ENCODE data around the gene ARIH2. TPM values are rescaled to one million over a fixed set of nuclear protein-coding genes. Genes with fewer than 3 reads are reported as not detected.
A peak's percentile ranks its signal among the peaks of the same experiment; 100 is the strongest.

The ARIH2 gene
- polyA plus RNA-seq, 1 donor, result 78.4 TPM

- no peak for DNase-seq
- Histone ChIP-seq H3K9me3 (ENCODE audit: control insufficient read depth, low read depth, low read length) (no peaks in the 10 kb centered on the region), H3K4me1 (ENCODE audit: control insufficient read depth, insufficient read depth, low read length) (peaks cover 17% of the 10 kb centered on the region), H3K27me3 (ENCODE audit: control insufficient read depth, insufficient read depth, low read length) (no peaks in the 10 kb centered on the region), H3K27ac (ENCODE audit: low read length) (peak overlapping the region; percentile 96), H3K4me3 (ENCODE audit: low read length) (peak overlapping the region; percentile 83), H3K36me3 (ENCODE audit: control insufficient read depth, insufficient read depth, low read length) (peaks cover 20% of the 10 kb centered on the region)
- WGBS (ENCODE audit: insufficient coverage, low lambda C conversion rate), result no CpG with 5 or more reads among the region's 21 CpGs
Measured at GRCh38 chr3:48989126-48989795, 70.6 kb downstream of the ARIH2 start.

DNA sequence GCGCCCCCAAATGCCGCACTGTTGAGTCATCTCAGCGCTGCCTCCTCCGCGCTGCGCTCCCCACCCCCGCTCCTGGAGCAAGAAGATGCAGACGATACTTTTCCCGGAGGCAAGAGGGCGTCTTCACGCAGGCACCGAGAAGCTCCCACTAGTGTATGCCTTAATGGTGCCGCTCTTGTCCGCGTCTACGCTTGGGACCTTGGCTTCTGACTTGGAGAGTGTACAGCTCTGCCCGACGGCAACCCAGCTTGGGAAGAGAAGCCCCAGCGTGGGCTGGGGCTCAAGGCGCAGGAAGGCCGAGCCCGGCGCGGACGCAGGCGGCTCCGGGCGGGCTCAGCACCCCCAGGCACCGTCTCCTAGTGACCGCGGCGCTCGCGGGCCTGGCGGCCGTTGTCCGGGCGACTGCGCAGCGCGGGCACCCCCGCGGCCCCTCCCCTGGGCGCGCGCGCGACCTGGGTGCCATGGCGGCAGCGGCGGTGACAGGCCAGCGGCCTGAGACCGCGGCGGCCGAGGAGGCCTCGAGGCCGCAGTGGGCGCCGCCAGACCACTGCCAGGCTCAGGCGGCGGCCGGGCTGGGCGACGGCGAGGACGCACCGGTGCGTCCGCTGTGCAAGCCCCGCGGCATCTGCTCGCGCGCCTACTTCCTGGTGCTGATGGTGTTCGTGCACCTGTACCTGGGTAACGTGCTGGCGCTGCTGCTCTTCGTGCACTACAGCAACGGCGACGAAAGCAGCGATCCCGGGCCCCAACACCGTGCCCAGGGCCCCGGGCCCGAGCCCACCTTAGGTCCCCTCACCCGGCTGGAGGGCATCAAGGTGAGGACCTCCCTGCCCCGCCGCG is 71.4 kb downstream of the ARIH2 start, which contains the start of gene P4HTM:
P4HTM (plus strand) TSS at position 446 of the 840 bp plus-strand sequence; CDS start at position 462, 16 bp downstream.
- Histone ChIP-seq H3K4me1 (ENCODE audit: control insufficient read depth, insufficient read depth, low read length) (peaks cover 15% of the 10 kb centered on the region), H3K27ac (ENCODE audit: low read length) (peak within 1 kb of the TSS; percentile 96), H3K9me3 (ENCODE audit: control insufficient read depth, low read depth, low read length) (no peaks in the 10 kb centered on the region), H3K36me3 (ENCODE audit: control insufficient read depth, insufficient read depth, low read length) (peaks cover 17% of the 10 kb centered on the region), H3K4me3 (ENCODE audit: low read length) (peak within 1 kb of the TSS; percentile 87), H3K27me3 (ENCODE audit: control insufficient read depth, insufficient read depth, low read length) (no peaks in the 10 kb centered on the region)
- DNase-seq, result peak; percentile 88 to 93
- WGBS (ENCODE audit: insufficient coverage, low lambda C conversion rate), result no CpG with 5 or more reads among the region's 91 CpGs

- DNase-seq, result peak in 1 of 2 donors; percentile 61
- peak overlapping the region; percentile 79 for H3K27ac ChIP-seq (ENCODE audit: low read length)
- WGBS (ENCODE audit: insufficient coverage, low lambda C conversion rate), result no CpG with 5 or more reads among the region's 40 CpGs
- no peaks in the 10 kb centered on the region for H3K9me3 ChIP-seq (ENCODE audit: control insufficient read depth, low read depth, low read length)
- peaks cover 15% of the 10 kb centered on the region for H3K4me1 ChIP-seq (ENCODE audit: control insufficient read depth, insufficient read depth, low read length)
- H3K4me3 ChIP-seq (ENCODE audit: low read length), result peak overlapping the region; percentile 87
- peaks cover 16% of the 10 kb centered on the region for H3K36me3 ChIP-seq (ENCODE audit: control insufficient read depth, insufficient read depth, low read length)
- H3K27me3 ChIP-seq (ENCODE audit: control insufficient read depth, insufficient read depth, low read length), result no peaks in the 10 kb centered on the region
Measured at GRCh38 chr3:48990636-48991469, 72.2 kb downstream of the ARIH2 start.

DNA sequence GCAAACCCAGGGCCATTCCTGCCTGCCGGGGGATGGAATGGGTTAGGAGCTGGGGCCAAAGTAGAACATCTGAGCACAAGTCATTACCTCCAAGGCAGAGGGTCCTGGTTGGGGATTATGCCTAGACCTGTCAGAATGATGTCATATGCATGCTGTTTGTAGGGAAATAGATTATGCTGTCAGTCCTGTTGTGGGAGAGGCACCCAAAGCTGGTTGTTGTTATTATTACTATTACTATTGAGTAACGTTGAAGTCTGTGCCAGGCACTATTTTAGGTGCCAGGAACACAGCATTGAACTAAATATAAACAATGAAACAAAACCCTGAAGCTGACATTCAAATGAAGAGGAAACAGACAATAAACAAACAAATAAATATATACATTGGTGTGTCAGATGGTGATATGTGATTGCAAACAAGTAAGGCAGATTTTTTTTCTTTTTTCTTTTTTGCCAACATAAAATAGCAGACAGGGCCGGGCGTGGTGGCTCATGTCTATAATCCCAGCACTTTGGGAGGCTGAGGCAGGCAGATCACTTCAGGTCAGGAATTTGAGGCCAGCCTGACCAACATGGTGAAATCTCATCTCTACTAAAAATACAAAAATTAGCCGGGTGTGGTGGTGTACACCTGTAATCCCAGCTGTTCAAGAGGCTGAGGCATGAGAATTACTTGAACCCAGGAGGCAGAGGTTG is 73.4 kb downstream of the ARIH2 start:
- Histone ChIP-seq H3K4me1 (ENCODE audit: control insufficient read depth, insufficient read depth, low read length) (peaks cover 15% of the 10 kb centered on the region), H3K27me3 (ENCODE audit: control insufficient read depth, insufficient read depth, low read length) (no peaks in the 10 kb centered on the region), H3K36me3 (ENCODE audit: control insufficient read depth, insufficient read depth, low read length) (peaks cover 17% of the 10 kb centered on the region), H3K9me3 (ENCODE audit: control insufficient read depth, low read depth, low read length) (no peaks in the 10 kb centered on the region), H3K4me3 (ENCODE audit: low read length) (peak overlapping the region; percentile 87), H3K27ac (ENCODE audit: low read length) (no peak overlapping the region)
- DNase-seq, result no peak
- WGBS (ENCODE audit: insufficient coverage, low lambda C conversion rate), result 70% methylated on average over 2 of the region's 5 CpGs

DNA sequence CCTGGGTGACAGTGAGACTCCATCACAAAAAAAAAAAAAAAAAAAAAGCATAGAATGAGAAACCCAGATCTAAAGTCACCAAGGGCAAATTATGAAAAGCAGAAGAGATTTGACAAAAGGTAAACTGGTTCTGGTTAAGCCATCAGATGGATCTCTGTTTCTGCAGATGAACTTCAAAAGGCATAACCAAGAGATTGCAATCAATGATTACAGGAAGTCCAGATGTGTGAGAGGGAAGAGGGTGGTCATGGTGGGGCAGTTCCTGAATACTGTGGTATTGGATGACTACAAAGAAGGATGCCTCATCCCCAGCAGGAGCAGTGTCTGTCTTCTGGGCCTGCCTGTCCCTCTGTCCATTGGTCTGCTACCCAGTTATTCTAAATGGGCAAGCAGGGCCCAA is 75.2 kb downstream of the ARIH2 start:
- no peak overlapping the region for H3K27ac ChIP-seq (ENCODE audit: low read length)
- no peaks in the 10 kb centered on the region for H3K9me3 ChIP-seq (ENCODE audit: control insufficient read depth, low read depth, low read length)
- DNase-seq, result no peak
- peaks cover 19% of the 10 kb centered on the region for H3K4me1 ChIP-seq (ENCODE audit: control insufficient read depth, insufficient read depth, low read length)
- no peak overlapping the region for H3K4me3 ChIP-seq (ENCODE audit: low read length)
- peaks cover 24% of the 10 kb centered on the region for H3K36me3 ChIP-seq (ENCODE audit: control insufficient read depth, insufficient read depth, low read length)
- H3K27me3 ChIP-seq (ENCODE audit: control insufficient read depth, insufficient read depth, low read length), result no peaks in the 10 kb centered on the region

- DNase-seq, result no peak
- no peaks in the 10 kb centered on the region for H3K27me3 ChIP-seq (ENCODE audit: control insufficient read depth, insufficient read depth, low read length)
- H3K4me3 ChIP-seq (ENCODE audit: low read length), result no peak overlapping the region
- peaks cover 31% of the 10 kb centered on the region for H3K4me1 ChIP-seq (ENCODE audit: control insufficient read depth, insufficient read depth, low read length)
- no CpG with 5 or more reads among the region's 8 CpGs for WGBS (ENCODE audit: insufficient coverage, low lambda C conversion rate)
- H3K27ac ChIP-seq (ENCODE audit: low read length), result no peak overlapping the region
- H3K36me3 ChIP-seq (ENCODE audit: control insufficient read depth, insufficient read depth, low read length), result peaks cover 30% of the 10 kb centered on the region
- no peaks in the 10 kb centered on the region for H3K9me3 ChIP-seq (ENCODE audit: control insufficient read depth, low read depth, low read length)
Measured at GRCh38 chr3:48996640-48997039, 78.0 kb downstream of the ARIH2 start.

DNA sequence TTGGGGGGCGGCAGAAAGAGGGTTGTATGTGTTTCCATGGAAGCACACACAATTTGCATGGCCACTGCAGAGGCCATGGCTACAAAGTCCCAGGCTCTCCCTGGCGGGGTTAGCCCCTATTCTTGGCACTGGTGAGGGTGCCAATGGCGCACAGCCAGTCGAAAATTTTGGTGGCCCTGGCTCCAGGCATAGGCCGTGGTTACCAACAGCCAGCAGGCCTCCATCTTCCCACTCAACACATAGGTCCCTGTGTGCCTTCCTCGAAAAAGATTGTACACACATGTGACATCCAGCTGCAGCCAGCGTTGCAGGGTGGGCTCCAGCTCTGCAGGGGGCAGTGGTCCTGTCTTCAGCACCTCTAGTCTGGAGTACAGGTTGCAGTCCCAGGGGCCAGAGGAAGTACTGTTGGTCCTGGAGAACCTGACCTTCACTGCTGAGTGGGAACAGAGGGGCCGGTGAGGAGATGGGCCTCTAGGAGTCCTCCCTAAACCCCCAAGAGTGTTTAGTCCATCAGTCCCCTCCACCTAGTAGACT is 78.5 kb downstream of the ARIH2 start:
- no peaks in the 10 kb centered on the region for H3K9me3 ChIP-seq (ENCODE audit: control insufficient read depth, low read depth, low read length)
- no peak overlapping the region for H3K4me3 ChIP-seq (ENCODE audit: low read length)
- H3K27me3 ChIP-seq (ENCODE audit: control insufficient read depth, insufficient read depth, low read length), result no peaks in the 10 kb centered on the region
- WGBS (ENCODE audit: insufficient coverage, low lambda C conversion rate), result no CpG with 5 or more reads among the region's 8 CpGs
- peaks cover 28% of the 10 kb centered on the region for H3K4me1 ChIP-seq (ENCODE audit: control insufficient read depth, insufficient read depth, low read length)
- no peak overlapping the region for H3K27ac ChIP-seq (ENCODE audit: low read length)
- H3K36me3 ChIP-seq (ENCODE audit: control insufficient read depth, insufficient read depth, low read length), result peaks cover 34% of the 10 kb centered on the region
- no peak for DNase-seq

DNA sequence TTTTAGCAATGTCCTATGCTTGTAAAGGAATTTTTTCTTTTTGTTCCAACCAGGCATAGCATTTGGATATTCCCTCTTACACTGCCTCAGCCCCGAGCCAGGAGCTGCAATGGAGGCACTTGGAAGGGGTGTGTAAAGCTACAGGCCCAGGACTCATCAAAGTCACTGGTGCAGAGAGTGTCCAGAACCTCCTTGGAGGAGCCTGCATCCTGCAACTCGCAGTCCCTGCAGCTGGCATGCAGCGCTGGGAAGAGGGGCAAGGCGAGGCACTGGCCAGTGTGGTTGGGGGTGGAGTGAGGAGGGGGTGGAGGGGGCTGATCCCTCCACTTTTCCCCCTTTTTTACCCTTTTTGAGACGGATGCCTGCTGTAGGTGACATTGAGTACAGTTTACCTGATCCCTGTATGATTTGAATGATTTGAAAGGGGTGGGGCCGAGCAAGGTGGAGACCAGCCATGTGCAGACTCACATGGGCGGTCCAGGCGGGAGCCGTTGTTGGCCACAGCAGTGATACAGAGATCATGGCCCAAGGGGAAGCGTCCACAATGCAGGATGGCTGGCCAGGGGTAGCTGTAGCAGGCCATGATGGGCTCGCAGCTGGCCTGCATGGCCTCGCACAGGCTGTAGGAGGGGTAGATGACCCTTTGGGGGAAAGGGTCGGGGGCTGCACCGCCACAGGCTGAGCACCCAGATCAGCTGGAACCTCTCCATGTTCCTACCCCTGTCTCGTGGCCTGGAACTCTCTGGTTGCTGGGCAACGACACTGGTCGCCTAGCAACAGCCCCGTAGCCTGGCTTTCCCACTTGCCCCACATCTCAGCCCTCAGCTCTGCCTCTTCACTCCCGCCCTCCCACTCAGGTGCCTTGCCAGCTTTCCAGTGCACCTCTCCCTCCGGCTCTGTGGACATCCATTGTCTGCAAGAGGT is 79.3 kb downstream of the ARIH2 start:
- no CpG with 5 or more reads among the region's 20 CpGs for WGBS (ENCODE audit: insufficient coverage, low lambda C conversion rate)
- H3K4me3 ChIP-seq (ENCODE audit: low read length), result no peak overlapping the region
- no peak for DNase-seq
- H3K36me3 ChIP-seq (ENCODE audit: control insufficient read depth, insufficient read depth, low read length), result peaks cover 39% of the 10 kb centered on the region
- peaks cover 28% of the 10 kb centered on the region for H3K4me1 ChIP-seq (ENCODE audit: control insufficient read depth, insufficient read depth, low read length)
- no peaks in the 10 kb centered on the region for H3K9me3 ChIP-seq (ENCODE audit: control insufficient read depth, low read depth, low read length)
- H3K27ac ChIP-seq (ENCODE audit: low read length), result no peak overlapping the region
- H3K27me3 ChIP-seq (ENCODE audit: control insufficient read depth, insufficient read depth, low read length), result no peaks in the 10 kb centered on the region
